ENCODE measurements around the gene SUGCT.

The SUGCT gene

GRCh38 chr7:40733114-40733513, 598.3 kb downstream of the SUGCT start:
- no peaks in the 10 kb centered on the region for H3K36me3 ChIP-seq (ENCODE audit: control insufficient read depth in 2 of 2, insufficient read depth in 1 of 2, low read length in 2 of 2)

GRCh38 chr7:40733578-40733977, 598.8 kb downstream of the SUGCT start:
- POLR2A ChIA-PET = no interaction called here
- Histone ChIP-seq H3K36me3 (ENCODE audit: control insufficient read depth in 2 of 2, insufficient read depth in 1 of 2, low read length in 2 of 2) (no peaks in the 10 kb centered on the region), H3K27ac (ENCODE audit: extremely low read depth, low read depth, low read length) (no peak overlapping the region), H3K4me1 (ENCODE audit: control insufficient read depth, insufficient read depth, low read length) (no peaks in the 10 kb centered on the region), H3K4me3 (ENCODE audit: low read depth, low read length) (no peak overlapping the region), H3K9me3 (ENCODE audit: control insufficient read depth, insufficient read depth, low read depth, low read length) (no peaks in the 10 kb centered on the region)
- TF ChIP-seq ZNF350 (tag by site-specific recombination; IDR thresholded peaks at IDR 0.05) (no peak), SALL2 (tag by site-specific recombination; IDR thresholded peaks at IDR 0.05; ENCODE audit: borderline replicate concordance) (no peak), ZSCAN16 (tag by site-specific recombination; IDR thresholded peaks at IDR 0.05) (no peak), ZNF366 (tag by site-specific recombination; conservative IDR thresholded peaks at IDR 0.05) (no peak), ZNF433 (tag by site-specific recombination; IDR thresholded peaks at IDR 0.05; ENCODE audit: low read depth) (no peak), ZNF621 (tag by site-specific recombination; IDR thresholded peaks at IDR 0.05) (no peak), ZNF707 (tag by site-specific recombination; IDR thresholded peaks at IDR 0.05) (no peak), ZBTB10 (tag by site-specific recombination; IDR thresholded peaks at IDR 0.05) (no peak), ZNF704 (tag by site-specific recombination; IDR thresholded peaks at IDR 0.05) (no peak), ZNF747 (tag by site-specific recombination; IDR thresholded peaks at IDR 0.05) (no peak), GLI2 (tag by site-specific recombination; IDR thresholded peaks at IDR 0.05; ENCODE audit: borderline replicate concordance, low read depth) (no peak), ZNF785 (tag by site-specific recombination; IDR thresholded peaks at IDR 0.05) (no peak), RBAK (tag by site-specific recombination; IDR thresholded peaks at IDR 0.05) (no peak), ZNF530 (tag by site-specific recombination; IDR thresholded peaks at IDR 0.05; ENCODE audit: low read depth) (no peak), ZNF362 (tag by site-specific recombination; IDR thresholded peaks at IDR 0.05) (no peak), MEIS1 (CRISPR knock-in tag; IDR thresholded peaks at IDR 0.05; ENCODE audit: borderline replicate concordance) (no peak), KLF1 (tag by site-specific recombination; IDR thresholded peaks at IDR 0.05) (no peak), ZNF221 (tag by site-specific recombination; IDR thresholded peaks at IDR 0.05; ENCODE audit: borderline replicate concordance) (no peak), ZNF558 (tag by site-specific recombination; IDR thresholded peaks at IDR 0.05) (no peak)
- CTCF ChIA-PET = no interaction called here

More at GRCh38 chr7:40733114-40733513, 598.3 kb downstream of the SUGCT start:
- H3K4me1 ChIP-seq (ENCODE audit: control insufficient read depth, insufficient read depth, low read length) = no peaks in the 10 kb centered on the region
- no peak overlapping the region for H3K4me3 ChIP-seq (ENCODE audit: low read depth, low read length)
- H3K27ac ChIP-seq (ENCODE audit: extremely low read depth, low read depth, low read length) = no peak overlapping the region
- no peaks in the 10 kb centered on the region for H3K9me3 ChIP-seq (ENCODE audit: control insufficient read depth, insufficient read depth, low read depth, low read length)
- CTCF ChIA-PET = interaction anchor here (0.6 kb wide), 1 partner anchor 636 kb away, joined by 3 read pairs; no protein-coding TSS in a partner anchor
- POLR2A ChIA-PET = no interaction called here
- TF ChIP-seq ZNF426 (tag by site-specific recombination; IDR thresholded peaks at IDR 0.05) (no peak), ZNF473 (tag by site-specific recombination; IDR thresholded peaks at IDR 0.05) (no peak), TCF7L2 (IDR thresholded peaks at IDR 0.05; ENCODE audit: borderline replicate concordance, low read depth, low read length) (peak; percentile 63; the same call in 1 of the 2 replicates)

Data from HEK293 (cell line).